Neural cell (in vitro differentiated cells): Measurements from ENCODE around the gene ATP5F1D. TPM values are rescaled to one million over a fixed set of nuclear protein-coding genes. Genes with fewer than 3 reads are reported as not detected.

ENCODE experiments used
- H2AFZ ChIP-seq: fragments of 200-600, 300-800 bp; sonication (generic), shearing (Covaris generic); 2 replicates; pipeline ENCODE4 v1.6.0; 2014; ENCODE audit warnings: low read depth, mild to moderate bottlenecking, antibody characterized with exemption, low read length, moderate library complexity
- H3F3A ChIP-seq: fragments of 200-600 bp; shearing (Covaris generic); 2 replicates; pipeline ENCODE4 v1.6.1; 2016; ENCODE audit warnings: mild to moderate bottlenecking, moderate library complexity, mixed read lengths, antibody characterized with exemption, low read length; ENCODE audit not compliant: insufficient read depth, poor library complexity, severe bottlenecking
- H3K27ac ChIP-seq: fragments of 200-600, 300-800 bp; sonication (generic), shearing (Covaris generic); 2 replicates; pipeline ENCODE4 v1.5.1; 2014; ENCODE audit warnings: mild to moderate bottlenecking, low read length, moderate library complexity
- H3K27me3 ChIP-seq: fragments of 300-800, 200-600 bp; sonication (generic), shearing (Covaris generic); 2 replicates; pipeline ENCODE4 v1.6.0; 2014; ENCODE audit warnings: mild to moderate bottlenecking, low read depth, low read length, moderate library complexity; ENCODE audit not compliant: insufficient read depth
- H3K36me3 ChIP-seq: fragments of 300-800, 200-600 bp; sonication (generic), shearing (Covaris generic); 2 replicates; pipeline ENCODE4 v1.5.1; 2014; ENCODE audit warnings: mild to moderate bottlenecking, antibody characterized with exemption, low read length, moderate library complexity; ENCODE audit not compliant: insufficient read depth
- H3K4me2 ChIP-seq: fragments of 300-800, 200-600 bp; sonication (generic), shearing (Covaris generic); 2 replicates; pipeline ENCODE4 v1.6.0; 2014; ENCODE audit warnings: mild to moderate bottlenecking, low read length
- H3K4me3 ChIP-seq: fragments of 300-800, 200-600 bp; sonication (generic), shearing (Covaris generic); 2 replicates; pipeline ENCODE4 v1.5.1; 2014; ENCODE audit warnings: mild to moderate bottlenecking, low read length, moderate library complexity
- H3K79me2 ChIP-seq: fragments of 200-600 bp; shearing (Covaris generic); replicated peaks from 2 replicates; pipeline ENCODE4 v1.6.0; 2014; ENCODE audit warnings: mild to moderate bottlenecking, low read length, moderate library complexity; ENCODE audit not compliant: insufficient read depth
- H3K9ac ChIP-seq: fragments of 300-800, 200-600 bp; sonication (generic), shearing (Covaris generic); 2 replicates; pipeline ENCODE4 v1.6.1; 2016; ENCODE audit warnings: mild to moderate bottlenecking, low read length, mixed read lengths
- H3K9me2 ChIP-seq: fragments of 200-600 bp; shearing (Covaris generic); 2 replicates; pipeline ENCODE4 v1.6.1; 2016; ENCODE audit warnings: mild to moderate bottlenecking, low read length, mixed read lengths; ENCODE audit not compliant: insufficient read depth
- H3K9me3 ChIP-seq: fragments of 200-600, 300-800 bp; sonication (generic), shearing (Covaris generic); 2 replicates; pipeline ENCODE4 v1.6.1; 2016; ENCODE audit warnings: mild to moderate bottlenecking, mixed run types, low read length, moderate library complexity, mixed read lengths
- H4K20me1 ChIP-seq: fragments of 200-600 bp; shearing (Covaris generic); 2 replicates; pipeline ENCODE4 v1.6.1; 2016; ENCODE audit warnings: mild to moderate bottlenecking, mixed run types; ENCODE audit not compliant: insufficient read depth
- CTCF ChIP-seq: fragments of 450-650 bp; IDR thresholded peaks from 2 replicates; pipeline ENCODE4 v1.5.1; 2014; ENCODE audit warnings: antibody characterized with exemption, mild to moderate bottlenecking, moderate library complexity; ENCODE audit not compliant: poor library complexity, severe bottlenecking
- EP300 ChIP-seq: fragments of 450-650 bp; conservative IDR thresholded peaks from 2 replicates; pipeline ENCODE4 v1.6.1; 2014; ENCODE audit warnings: antibody characterized with exemption, mild to moderate bottlenecking, moderate library complexity; ENCODE audit not compliant: poor library complexity, severe bottlenecking
- EZH2 ChIP-seq: fragments of 200-600, 300-800 bp; shearing (Covaris generic), sonication (generic); IDR thresholded peaks from 2 replicates; pipeline ENCODE4 v1.6.1; 2014; ENCODE audit warnings: antibody characterized with exemption, low read length, borderline replicate concordance, mild to moderate bottlenecking; ENCODE audit not compliant: insufficient read depth, poor library complexity, severe bottlenecking
- MXI1 ChIP-seq: fragments of 450-650 bp; conservative IDR thresholded peaks from 2 replicates; pipeline ENCODE4 v1.6.1; 2014; ENCODE audit warnings: antibody characterized with exemption, mild to moderate bottlenecking; ENCODE audit not compliant: poor library complexity, severe bottlenecking
- POLR2AphosphoS5 ChIP-seq: IDR thresholded peaks from 2 replicates; pipeline ENCODE4 v1.6.1; 2012
- RAD21 ChIP-seq: fragments of 450-650 bp; conservative IDR thresholded peaks from 2 replicates; pipeline ENCODE4 v1.6.1; 2014; ENCODE audit warnings: antibody characterized with exemption, mild to moderate bottlenecking, moderate library complexity
- REST ChIP-seq: IDR thresholded peaks from 2 replicates; pipeline ENCODE4 v1.6.1; 2012; ENCODE audit warnings: borderline replicate concordance
- SMC3 ChIP-seq: fragments of 450-650 bp; conservative IDR thresholded peaks from 2 replicates; pipeline ENCODE4 v1.6.1; 2014; ENCODE audit warnings: antibody characterized with exemption, mild to moderate bottlenecking, moderate library complexity; ENCODE audit not compliant: poor library complexity
- TAF1 ChIP-seq: IDR thresholded peaks from 2 replicates; pipeline ENCODE4 v1.6.1; 2012; ENCODE audit warnings: low read depth
- polyA plus RNA-seq: library from polyadenylated mRNA; depleted of rRNA; stranded (reverse); fragments of >200 nt; gene quantifications from 2 replicates; pipeline ENCODE4 v1.2.3, GENCODE V29; 2014

Gene ATP5F1D
- polyA plus RNA-seq, 1 donor from 2014 or later: 47.8 TPM

DNA sequence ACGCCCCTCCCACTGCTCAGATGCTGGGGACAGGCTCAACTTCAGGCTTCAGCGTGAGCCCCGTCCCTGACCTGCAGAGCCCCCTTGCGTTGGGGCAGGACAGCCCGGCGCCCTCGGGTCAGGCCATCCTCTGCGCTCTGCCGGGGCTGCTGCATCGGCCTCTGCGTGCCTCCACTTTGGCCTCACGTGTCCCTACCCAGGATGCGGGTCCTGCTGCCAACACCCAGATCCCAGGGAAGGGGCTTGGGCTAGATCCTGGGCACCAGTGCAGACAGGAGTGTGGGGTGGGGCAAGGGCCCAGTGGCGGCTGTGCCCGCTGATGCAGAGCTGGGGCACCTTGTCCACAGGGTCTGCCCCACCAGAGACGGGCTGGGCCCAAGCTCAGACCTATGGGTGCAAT is 16.7 kb upstream of the ATP5F1D start:
- no peaks in the 10 kb centered on the region for H3K9me3 ChIP-seq
- H3F3A ChIP-seq: no peaks in the 10 kb centered on the region
- H3K27me3 ChIP-seq: no peaks in the 10 kb centered on the region
- no peaks in the 10 kb centered on the region for H3K79me2 ChIP-seq
- no peak for TF ChIP-seq MXI1
- no peak for TF ChIP-seq CTCF
- TF ChIP-seq REST: no peak
- TF ChIP-seq EP300: no peak
- TF ChIP-seq TAF1: no peak
- TF ChIP-seq SMC3: no peak
- TF ChIP-seq EZH2: no peak
- TF ChIP-seq RAD21: no peak
- TF ChIP-seq POLR2AphosphoS5: no peak
- no peak overlapping the region for H3K27ac ChIP-seq
- no peak overlapping the region for H2AFZ ChIP-seq
- no peak overlapping the region for H3K4me2 ChIP-seq
- H3K4me3 ChIP-seq: no peak overlapping the region
- H3K9ac ChIP-seq: no peak overlapping the region
- H4K20me1 ChIP-seq: no peaks in the 10 kb centered on the region
- H3K9me2 ChIP-seq: no peaks in the 10 kb centered on the region
- H3K36me3 ChIP-seq: no peaks in the 10 kb centered on the region

GRCh38 chr19:1225440-1226226 is 15.9 kb upstream of the ATP5F1D start:
- Histone ChIP-seq H3K9ac (no peak overlapping the region), H3K4me2 (no peak overlapping the region), H3K9me2 (no peaks in the 10 kb centered on the region), H3K27me3 (no peaks in the 10 kb centered on the region), H3K4me3 (no peak overlapping the region), H4K20me1 (no peaks in the 10 kb centered on the region), H3F3A (no peaks in the 10 kb centered on the region), H3K79me2 (no peaks in the 10 kb centered on the region), H3K9me3 (no peaks in the 10 kb centered on the region), H3K36me3 (no peaks in the 10 kb centered on the region), H3K27ac (no peak overlapping the region), H2AFZ (no peak overlapping the region)
- TF ChIP-seq SMC3 (no peak), MXI1 (no peak), CTCF (no peak), POLR2AphosphoS5 (no peak), TAF1 (no peak), REST (no peak), EP300 (no peak), RAD21 (no peak), EZH2 (no peak)
